GM06990 (cell line): Measurements from ENCODE around the gene TMEM233.

Experiments
- DNase-seq: peaks from one replicate; pipeline ENCODE4 v3.0.0-alpha.2; 2011; ENCODE audit not compliant: insufficient read length; ENCODE audit errors: extremely low read depth
- H3K27me3 ChIP-seq: replicated peaks from 2 replicates; pipeline ENCODE4 v1.6.0; 2011; ENCODE audit warnings: low read length; ENCODE audit not compliant: control insufficient read depth, insufficient read depth
- H3K36me3 ChIP-seq: 2 replicates; pipeline ENCODE4 v1.5.1; 2011; ENCODE audit warnings: low read length; ENCODE audit not compliant: control insufficient read depth, insufficient read depth
- H3K4me3 ChIP-seq: replicated peaks from 2 replicates; pipeline ENCODE4 v1.5.1; 2011; ENCODE audit warnings: low read depth, mild to moderate bottlenecking, control low read depth, low read length
- TF ChIP-seq, protein P1 (sequence below): IDR thresholded peaks from 2 replicates; pipeline ENCODE4 v1.5.1; 2011; ENCODE audit warnings: low read length, control low read depth, mild to moderate bottlenecking, inconsistent platforms; ENCODE audit not compliant: insufficient read depth, poor library complexity, severe bottlenecking

Gene TMEM233

DNA sequence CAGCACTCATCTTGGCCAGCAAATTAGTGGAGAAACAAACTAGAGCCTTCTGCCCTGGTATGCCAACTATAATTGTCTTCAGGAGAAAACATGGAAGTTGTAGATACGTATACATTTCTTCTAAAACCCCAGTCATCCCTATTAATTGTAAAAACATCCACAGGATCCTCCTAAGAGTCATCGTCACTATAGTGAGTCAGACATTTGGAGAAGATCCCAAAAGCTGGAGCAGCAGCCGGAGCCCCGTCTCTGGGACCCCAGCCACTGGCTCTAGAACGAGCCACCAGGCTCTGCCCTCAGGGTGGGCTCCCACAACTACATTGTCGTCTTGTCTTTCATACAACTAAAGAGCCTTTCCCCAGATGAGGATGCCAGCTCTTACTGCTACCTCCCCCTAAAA, 89.8 kb downstream of the TMEM233 start:
- H3K36me3 ChIP-seq = peaks cover 31% of the 10 kb centered on the region
- TF ChIP-seq, protein P1, sequence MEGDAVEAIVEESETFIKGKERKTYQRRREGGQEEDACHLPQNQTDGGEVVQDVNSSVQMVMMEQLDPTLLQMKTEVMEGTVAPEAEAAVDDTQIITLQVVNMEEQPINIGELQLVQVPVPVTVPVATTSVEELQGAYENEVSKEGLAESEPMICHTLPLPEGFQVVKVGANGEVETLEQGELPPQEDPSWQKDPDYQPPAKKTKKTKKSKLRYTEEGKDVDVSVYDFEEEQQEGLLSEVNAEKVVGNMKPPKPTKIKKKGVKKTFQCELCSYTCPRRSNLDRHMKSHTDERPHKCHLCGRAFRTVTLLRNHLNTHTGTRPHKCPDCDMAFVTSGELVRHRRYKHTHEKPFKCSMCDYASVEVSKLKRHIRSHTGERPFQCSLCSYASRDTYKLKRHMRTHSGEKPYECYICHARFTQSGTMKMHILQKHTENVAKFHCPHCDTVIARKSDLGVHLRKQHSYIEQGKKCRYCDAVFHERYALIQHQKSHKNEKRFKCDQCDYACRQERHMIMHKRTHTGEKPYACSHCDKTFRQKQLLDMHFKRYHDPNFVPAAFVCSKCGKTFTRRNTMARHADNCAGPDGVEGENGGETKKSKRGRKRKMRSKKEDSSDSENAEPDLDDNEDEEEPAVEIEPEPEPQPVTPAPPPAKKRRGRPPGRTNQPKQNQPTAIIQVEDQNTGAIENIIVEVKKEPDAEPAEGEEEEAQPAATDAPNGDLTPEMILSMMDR = no peak
- DNase-seq = no peak

DNA sequence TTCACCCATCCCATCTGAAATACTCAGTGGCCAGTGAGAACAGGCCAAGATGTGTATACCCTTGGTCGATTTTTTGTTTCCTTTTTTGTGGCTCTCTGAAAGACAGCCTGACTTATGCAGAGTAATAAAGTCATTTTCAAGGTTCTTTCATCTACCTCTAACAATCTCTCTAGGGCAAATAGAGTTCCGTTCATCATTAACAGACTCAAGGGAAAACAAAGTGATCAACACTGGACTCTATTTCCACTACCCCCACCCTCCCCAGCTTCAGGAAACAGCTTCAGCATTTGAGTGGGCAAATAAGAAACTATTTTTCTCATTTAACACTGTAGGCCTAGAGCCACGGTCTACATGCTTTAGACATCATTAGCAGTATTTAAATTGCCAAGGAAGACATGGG, 90.2 kb downstream of the TMEM233 start:
- TF ChIP-seq, protein P1 = no peak
- Histone ChIP-seq H3K4me3 (no peak overlapping the region), H3K27me3 (no peaks in the 10 kb centered on the region), H3K36me3 (peaks cover 27% of the 10 kb centered on the region)
- DNase-seq = no peak

More for the DNA sequence above, 89.8 kb downstream of the TMEM233 start:
- Histone ChIP-seq H3K4me3 (no peak overlapping the region), H3K27me3 (no peaks in the 10 kb centered on the region)

DNA sequence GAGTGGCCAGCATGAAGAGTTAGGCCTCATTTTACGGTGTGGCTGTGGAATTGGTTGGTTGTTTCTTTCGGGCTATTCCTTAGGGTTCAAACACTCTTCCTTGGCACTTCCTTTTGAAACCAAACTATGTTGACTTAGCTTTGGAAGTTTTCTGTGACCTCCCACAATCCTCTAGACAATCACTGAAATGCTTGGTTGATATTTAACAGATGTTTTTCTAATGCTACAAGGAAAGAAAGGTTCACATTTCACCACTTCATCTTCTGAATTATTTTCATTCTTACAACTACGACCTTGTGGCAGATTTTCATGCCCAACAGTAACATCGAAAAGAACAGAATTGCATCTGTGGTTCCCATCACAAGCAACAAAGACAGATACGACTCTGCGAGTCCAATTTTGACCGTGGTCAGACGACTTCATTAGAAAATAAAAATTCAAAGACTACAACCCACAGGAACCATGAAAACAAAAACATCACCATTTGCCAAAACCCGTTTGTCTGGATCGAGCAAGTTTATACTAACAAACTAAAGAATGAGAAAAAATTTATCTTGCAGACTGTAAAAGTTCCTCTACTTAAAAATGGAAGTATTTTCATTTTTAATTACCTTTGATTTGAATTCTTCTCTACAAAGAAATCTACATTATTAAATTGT, 91.3 kb downstream of the TMEM233 start:
- no peak for DNase-seq
- no peaks in the 10 kb centered on the region for H3K27me3 ChIP-seq
- no peak overlapping the region for H3K4me3 ChIP-seq
- peaks cover 21% of the 10 kb centered on the region for H3K36me3 ChIP-seq
- TF ChIP-seq, protein P1 = no peak

DNA sequence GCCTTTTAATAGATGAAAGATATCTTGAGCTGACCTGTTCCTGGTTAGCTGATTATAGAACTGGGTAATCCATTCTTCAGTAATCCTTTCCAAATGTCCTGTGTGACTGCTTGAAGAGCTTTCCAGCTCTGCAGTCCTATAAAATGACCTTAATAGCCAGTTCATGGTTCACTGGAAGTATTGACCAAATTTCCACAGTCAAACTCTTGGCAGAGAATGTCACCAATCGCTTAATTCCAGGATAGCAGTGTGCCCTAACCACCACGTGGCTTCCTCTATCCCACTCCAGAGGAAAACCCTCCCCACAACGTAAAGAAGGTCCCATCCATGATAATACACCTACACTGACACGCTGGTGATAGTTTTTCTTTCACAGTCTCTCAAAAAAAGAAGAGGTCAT, 91.8 kb downstream of the TMEM233 start:
- DNase-seq = no peak
- peaks cover 15% of the 10 kb centered on the region for H3K36me3 ChIP-seq
- no peaks in the 10 kb centered on the region for H3K27me3 ChIP-seq
- TF ChIP-seq, protein P1 = no peak
- H3K4me3 ChIP-seq = no peak overlapping the region

DNA sequence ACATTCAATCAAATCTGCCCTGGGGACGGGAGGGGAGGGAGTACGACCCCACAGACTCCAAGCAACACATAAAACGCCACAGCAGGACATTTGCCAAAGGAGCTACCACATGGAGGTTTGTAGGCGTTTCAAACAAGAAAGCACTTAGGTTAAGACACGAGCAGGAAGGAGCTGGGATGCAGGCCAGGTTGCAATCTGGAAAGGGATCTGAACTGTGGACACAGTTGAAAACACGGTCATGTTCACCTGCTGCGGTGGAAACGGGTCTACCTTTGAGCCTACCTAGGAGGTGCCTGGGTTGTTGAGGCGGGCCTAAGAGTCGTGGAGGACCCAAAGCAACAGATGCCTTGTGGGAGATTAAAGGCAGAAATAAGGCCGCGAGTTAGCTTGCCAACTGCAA, 92.8 kb downstream of the TMEM233 start:
- no peak overlapping the region for H3K4me3 ChIP-seq
- DNase-seq = no peak
- TF ChIP-seq, protein P1 = no peak
- no peaks in the 10 kb centered on the region for H3K27me3 ChIP-seq
- peaks cover 8% of the 10 kb centered on the region for H3K36me3 ChIP-seq

DNA sequence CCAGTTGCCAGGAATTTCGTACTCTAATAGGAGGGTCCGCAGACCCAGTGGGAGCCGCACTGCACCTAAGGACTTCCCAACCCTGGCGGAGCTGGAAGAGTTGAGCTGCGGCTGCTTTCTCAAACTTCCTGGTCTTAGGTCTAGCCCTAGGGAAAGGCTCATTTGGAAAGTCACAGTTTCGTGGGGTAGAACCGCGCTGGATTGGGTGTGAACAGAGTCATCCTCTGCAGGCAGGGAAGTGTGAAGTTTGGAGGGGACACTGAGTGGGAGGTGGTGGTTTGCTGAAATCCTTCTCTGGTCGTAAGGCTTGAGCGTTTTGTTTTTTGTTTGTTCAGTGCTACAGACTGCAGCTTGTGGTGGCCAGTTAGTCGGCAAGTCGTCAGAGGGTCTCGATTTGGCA, 93.2 kb downstream of the TMEM233 start:
- TF ChIP-seq, protein P1 = no peak
- DNase-seq = no peak
- Histone ChIP-seq H3K36me3 (peaks cover 5% of the 10 kb centered on the region), H3K27me3 (no peaks in the 10 kb centered on the region), H3K4me3 (no peak overlapping the region)
